ENCODE measurements around the gene TPRG1.

GRCh38 chr3:189308608-189309007 is 136.8 kb downstream of the TPRG1 start:
- TF ChIP-seq, protein P1, sequence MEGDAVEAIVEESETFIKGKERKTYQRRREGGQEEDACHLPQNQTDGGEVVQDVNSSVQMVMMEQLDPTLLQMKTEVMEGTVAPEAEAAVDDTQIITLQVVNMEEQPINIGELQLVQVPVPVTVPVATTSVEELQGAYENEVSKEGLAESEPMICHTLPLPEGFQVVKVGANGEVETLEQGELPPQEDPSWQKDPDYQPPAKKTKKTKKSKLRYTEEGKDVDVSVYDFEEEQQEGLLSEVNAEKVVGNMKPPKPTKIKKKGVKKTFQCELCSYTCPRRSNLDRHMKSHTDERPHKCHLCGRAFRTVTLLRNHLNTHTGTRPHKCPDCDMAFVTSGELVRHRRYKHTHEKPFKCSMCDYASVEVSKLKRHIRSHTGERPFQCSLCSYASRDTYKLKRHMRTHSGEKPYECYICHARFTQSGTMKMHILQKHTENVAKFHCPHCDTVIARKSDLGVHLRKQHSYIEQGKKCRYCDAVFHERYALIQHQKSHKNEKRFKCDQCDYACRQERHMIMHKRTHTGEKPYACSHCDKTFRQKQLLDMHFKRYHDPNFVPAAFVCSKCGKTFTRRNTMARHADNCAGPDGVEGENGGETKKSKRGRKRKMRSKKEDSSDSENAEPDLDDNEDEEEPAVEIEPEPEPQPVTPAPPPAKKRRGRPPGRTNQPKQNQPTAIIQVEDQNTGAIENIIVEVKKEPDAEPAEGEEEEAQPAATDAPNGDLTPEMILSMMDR (IDR thresholded peaks at IDR 0.05): no peak
- TF ChIP-seq POLR2A (IDR thresholded peaks at IDR 0.05): no peak

All from body of pancreas (tissue), 4 donors.